ENCODE data around the gene MED13. TPM values are rescaled to one million over a fixed set of nuclear protein-coding genes. Genes with fewer than 3 reads are reported as not detected.
"Not testable (repeated sequence)": the region's sequence is repeated elsewhere in the genome, so short reads cannot be mapped to it uniquely, and the experiment has no call there.

Gene MED13
- total RNA-seq, 4 donors from 2014 or later: 79.8 to 88.4 (median 87.4) TPM

DNA sequence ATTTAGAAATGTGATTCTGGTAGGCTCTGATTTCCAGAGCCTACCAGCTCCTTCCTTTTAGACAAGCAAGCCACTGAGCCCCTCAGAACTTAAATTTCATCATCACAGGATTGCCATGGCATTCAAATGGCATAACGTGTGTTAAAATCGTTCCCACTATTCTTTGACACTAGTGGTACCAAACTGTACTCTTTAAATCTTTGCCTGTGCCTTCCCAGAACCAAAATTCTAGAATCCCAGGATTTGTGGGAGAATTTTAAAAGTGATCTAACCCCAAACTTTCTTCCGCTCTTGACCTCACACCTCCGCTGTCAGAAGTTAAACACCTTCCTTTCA, 137.0 kb downstream of the MED13 start:
- TF ChIP-seq, protein P1, sequence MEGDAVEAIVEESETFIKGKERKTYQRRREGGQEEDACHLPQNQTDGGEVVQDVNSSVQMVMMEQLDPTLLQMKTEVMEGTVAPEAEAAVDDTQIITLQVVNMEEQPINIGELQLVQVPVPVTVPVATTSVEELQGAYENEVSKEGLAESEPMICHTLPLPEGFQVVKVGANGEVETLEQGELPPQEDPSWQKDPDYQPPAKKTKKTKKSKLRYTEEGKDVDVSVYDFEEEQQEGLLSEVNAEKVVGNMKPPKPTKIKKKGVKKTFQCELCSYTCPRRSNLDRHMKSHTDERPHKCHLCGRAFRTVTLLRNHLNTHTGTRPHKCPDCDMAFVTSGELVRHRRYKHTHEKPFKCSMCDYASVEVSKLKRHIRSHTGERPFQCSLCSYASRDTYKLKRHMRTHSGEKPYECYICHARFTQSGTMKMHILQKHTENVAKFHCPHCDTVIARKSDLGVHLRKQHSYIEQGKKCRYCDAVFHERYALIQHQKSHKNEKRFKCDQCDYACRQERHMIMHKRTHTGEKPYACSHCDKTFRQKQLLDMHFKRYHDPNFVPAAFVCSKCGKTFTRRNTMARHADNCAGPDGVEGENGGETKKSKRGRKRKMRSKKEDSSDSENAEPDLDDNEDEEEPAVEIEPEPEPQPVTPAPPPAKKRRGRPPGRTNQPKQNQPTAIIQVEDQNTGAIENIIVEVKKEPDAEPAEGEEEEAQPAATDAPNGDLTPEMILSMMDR (IDR thresholded peaks at IDR 0.05): no peak
- DNase-seq (ENCODE audit: low spot score) (no peak), ATAC-seq (ENCODE audit: low FRiP score) (no peak)

DNA sequence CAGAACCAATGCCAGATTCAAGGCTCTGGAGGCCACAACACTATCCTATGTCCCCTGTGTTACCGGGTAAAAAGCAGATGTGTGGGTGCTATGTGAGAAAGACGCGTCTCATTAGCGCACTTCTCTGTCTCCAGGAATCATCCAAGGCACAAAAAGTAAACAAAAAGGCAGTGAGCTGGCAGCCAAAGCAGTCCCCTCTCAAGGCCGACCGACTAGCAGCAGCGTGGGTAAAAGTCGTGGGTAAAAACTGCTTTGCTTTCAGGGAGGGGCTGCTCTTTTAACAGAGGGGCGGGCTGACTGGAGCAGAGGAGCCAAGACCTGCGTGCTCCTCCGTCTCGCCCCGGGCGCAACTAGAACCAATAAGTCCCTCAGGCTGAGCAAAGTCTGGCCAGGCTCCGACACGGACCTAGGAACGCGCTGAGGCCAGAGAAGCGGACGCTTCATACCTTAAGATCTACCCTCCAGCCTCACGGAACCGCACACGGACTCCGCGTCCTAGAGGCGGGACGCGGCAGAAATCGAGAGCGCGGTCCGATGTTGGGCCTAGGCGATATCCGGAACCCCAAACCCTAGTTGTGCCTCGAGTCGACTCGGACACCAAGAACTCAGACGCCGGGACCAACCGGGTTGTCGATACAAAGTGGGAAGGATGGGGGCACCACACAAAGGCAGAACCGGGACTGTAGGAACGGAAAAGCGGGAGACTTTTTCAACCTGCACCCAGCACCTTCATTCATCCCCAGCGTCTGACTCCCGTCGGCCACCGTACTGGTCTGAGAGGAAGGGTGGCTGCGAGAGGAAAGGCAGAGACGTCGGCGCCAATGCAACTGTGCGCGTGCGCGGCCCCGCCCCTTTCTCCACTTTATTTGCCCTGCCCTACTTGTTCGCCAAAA, 137.6 kb downstream of the MED13 start, which contains the start of gene INTS2:
TSS of gene INTS2 (minus strand) at position 775 of the 893 bp plus-strand sequence. CDS start 1,338 bp downstream, outside the sequence.
- TF ChIP-seq, protein P1 (IDR thresholded peaks at IDR 0.05): peak in 1 of 3 donors; percentile 10
- peak; percentile 94 for ATAC-seq (ENCODE audit: low FRiP score)
- DNase-seq (ENCODE audit: low spot score): peak; percentile 97

DNA sequence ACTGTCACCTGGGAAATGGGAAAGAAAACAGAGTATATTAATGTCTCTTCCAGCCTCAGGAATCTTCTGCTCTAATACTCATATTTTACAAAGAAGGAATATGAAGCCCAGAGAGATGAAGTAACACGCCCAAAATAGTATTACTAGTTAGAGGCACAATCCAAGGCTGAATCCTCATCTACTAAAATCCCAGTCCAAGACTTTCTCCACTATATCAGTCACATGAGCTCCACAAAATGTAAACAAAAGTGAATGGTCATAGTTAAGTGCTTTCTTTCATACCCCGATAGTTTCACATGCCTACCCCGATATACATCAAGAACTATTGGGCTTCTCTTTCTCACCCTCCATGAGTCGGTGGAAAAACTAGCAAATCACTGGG, 138.3 kb downstream of the MED13 start:
- TF ChIP-seq, protein P1 (IDR thresholded peaks at IDR 0.05): no peak
- ATAC-seq (ENCODE audit: low FRiP score) (peak; percentile 5), DNase-seq (ENCODE audit: low spot score) (no peak)

DNA sequence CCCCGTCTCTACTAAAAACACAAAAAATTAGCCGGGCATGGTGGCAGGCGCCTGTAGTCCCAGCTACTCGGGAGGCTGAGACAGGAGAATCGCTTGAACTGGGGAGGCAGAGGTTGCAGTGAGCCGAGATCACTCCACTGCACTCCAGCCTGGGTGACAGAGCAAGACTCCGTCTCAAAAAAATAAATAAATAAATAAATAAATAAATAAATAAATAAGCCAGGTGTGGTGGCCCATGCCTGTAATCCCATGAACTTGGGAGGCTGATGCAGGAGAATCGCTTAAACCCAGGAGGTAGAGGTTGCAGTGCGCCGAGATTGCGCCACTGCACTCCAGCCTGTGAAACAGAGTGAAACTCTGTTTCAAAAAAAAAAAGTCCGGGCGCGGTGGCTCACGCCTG, 149.9 kb downstream of the MED13 start:
- ATAC-seq (ENCODE audit: low FRiP score); DNase-seq (ENCODE audit: low spot score): not testable (repeated sequence)

DNA sequence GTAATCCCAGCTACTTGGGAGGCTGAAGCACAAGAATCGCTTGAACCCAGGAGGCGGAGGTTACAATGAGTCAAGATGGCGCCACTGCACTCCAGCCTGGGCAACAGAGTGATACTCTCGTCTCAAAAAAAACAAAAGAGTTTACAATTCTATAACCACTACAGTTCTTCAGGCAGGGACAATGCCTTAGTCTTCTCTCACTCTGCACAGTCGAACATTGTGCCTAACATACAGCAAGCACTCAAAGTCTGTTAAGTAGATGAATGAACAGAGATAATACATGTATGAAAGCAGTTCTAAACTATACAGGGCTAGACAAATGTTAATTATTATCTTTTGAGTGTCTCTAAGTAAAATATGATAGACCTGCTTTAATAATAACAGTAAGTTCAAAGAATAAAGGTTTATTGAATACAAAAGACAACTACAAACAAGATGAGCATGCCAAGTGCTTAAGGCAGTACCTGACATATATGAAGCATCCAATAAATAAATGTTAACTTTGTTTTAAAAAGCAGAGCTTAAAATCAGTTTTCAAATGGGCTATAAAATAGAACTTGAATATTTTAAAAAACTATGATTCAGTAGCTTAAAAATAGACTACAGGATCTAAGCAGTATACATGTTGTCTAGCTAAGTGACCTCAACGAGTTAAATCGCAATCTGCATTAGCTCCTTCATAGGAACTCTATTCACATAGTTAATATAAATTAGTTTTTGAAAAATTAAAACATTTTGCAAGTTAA, 156.6 kb downstream of the MED13 start:
- DNase-seq (ENCODE audit: low spot score) (no peak), ATAC-seq (ENCODE audit: low FRiP score) (no peak)
- TF ChIP-seq, protein P1 (IDR thresholded peaks at IDR 0.05): no peak

DNA sequence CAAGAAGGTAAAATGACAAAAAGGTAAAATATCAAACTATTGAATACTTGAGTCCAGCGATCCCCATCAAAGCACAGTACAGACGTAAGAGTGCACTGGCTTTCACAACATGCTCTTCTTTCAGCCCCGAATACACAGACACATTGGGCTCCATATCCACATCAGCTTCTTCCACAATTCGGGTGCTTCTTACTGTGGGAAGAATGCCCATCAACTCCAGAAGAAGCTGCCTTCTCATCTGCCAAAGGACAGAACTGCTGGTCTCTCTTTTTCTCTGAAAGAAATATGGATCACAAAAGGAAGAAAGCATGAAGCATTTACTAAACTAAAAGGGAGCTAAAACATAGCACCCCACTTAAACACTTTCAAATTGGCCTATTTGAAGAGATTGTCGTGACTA, 157.7 kb downstream of the MED13 start:
- DNase-seq (ENCODE audit: low spot score) (no peak), ATAC-seq (ENCODE audit: low FRiP score) (no peak)
- TF ChIP-seq, protein P1 (IDR thresholded peaks at IDR 0.05): no peak

DNA sequence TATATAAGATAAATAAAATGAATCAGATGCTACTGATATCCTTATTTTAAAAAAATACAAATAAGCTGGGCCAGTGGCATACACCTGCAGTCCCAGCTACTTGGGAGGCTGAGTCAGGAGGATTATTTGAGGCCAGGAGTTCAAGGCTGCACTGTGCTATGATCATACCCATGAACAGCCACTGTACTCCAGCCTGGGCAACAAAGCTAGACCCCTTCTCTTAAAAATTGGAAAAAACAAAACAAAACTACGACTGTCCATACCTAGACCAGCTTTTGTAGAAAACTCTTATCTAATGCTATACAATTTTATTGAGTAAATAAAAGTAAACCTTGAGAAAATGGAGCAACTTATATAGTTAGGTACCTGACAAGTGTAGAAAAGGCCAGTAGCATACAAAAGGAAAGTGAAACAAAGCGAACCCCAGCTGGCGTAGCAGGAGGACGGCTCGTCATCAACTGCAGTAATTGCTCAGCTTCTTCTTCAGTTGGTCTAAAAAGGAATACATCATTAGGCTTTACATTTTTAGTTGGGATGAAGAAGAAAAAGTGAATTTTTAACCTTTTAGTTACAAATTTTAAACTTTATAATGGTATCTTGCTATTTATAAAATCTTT, 160.9 kb downstream of the MED13 start:
- TF ChIP-seq, protein P1 (IDR thresholded peaks at IDR 0.05): no peak
- no peak for DNase-seq (ENCODE audit: low spot score)
- no peak for ATAC-seq (ENCODE audit: low FRiP score)
